ENCODE results near the gene FRMD1.
A peak's percentile ranks its signal among the peaks of the same experiment; 100 is the strongest.

The FRMD1 gene

GRCh38 chr6:168053086-168053956, 25.7 kb downstream of the FRMD1 start:
- DNase-seq = no peak

- no peak for DNase-seq
Observed at GRCh38 chr6:168052291-168052891, 26.6 kb downstream of the FRMD1 start.

GRCh38 chr6:168051648-168052047, 27.4 kb downstream of the FRMD1 start:
- DNase-seq = no peak

- DNase-seq = no peak
Observed at GRCh38 chr6:168050881-168051586, 28.0 kb downstream of the FRMD1 start.

GRCh38 chr6:168050225-168050880, 28.7 kb downstream of the FRMD1 start:
- DNase-seq = no peak

- DNase-seq = no peak
Observed at GRCh38 chr6:168049706-168050224, 29.2 kb downstream of the FRMD1 start.

GRCh38 chr6:168049277-168049676, 29.7 kb downstream of the FRMD1 start:
- no peak for DNase-seq

GRCh38 chr6:168048724-168049025, 30.3 kb downstream of the FRMD1 start:
- no peak for DNase-seq

GRCh38 chr6:168047841-168048723, 30.9 kb downstream of the FRMD1 start:
- DNase-seq = no peak

GRCh38 chr6:168046696-168047095, 32.3 kb downstream of the FRMD1 start:
- DNase-seq = no peak

GRCh38 chr6:168045706-168046620, 33.0 kb downstream of the FRMD1 start:
- DNase-seq = peak; percentile 31

GRCh38 chr6:168045141-168045691, 33.8 kb downstream of the FRMD1 start:
- no peak for DNase-seq

- DNase-seq = no peak
Observed at GRCh38 chr6:168044521-168045130, 34.4 kb downstream of the FRMD1 start.

GRCh38 chr6:168043848-168044415, 35.1 kb downstream of the FRMD1 start:
- DNase-seq = no peak

GRCh38 chr6:168043193-168043847, 35.7 kb downstream of the FRMD1 start:
- DNase-seq = no peak

GRCh38 chr6:168042426-168043192, 36.4 kb downstream of the FRMD1 start:
- DNase-seq = no peak

GRCh38 chr6:168041928-168042327, 37.1 kb downstream of the FRMD1 start:
- DNase-seq = no peak

GRCh38 chr6:168040856-168041496, 38.0 kb downstream of the FRMD1 start:
- no peak for DNase-seq

Data from NCI-H2171 (cell line).